HAP-1 (cell line): ENCODE measurements around the gene SPRTN.
"Not testable (repeated sequence)": the region's sequence is repeated elsewhere in the genome, so short reads cannot be mapped to it uniquely, and the experiment has no call there.

Experiments used
- DNase-seq, 2 experiments: peaks; one replicate each; pipeline ENCODE4 v3.0.0-alpha.2; 2016 to 2020; ENCODE audit warnings: low spot score in 2 of 2
- H3K27me3 ChIP-seq: fragments of 250-450 bp; sonication (Bioruptor Pico); 2 replicates; pipeline ENCODE4 v1.5.1; 2020; ENCODE audit warnings: low read depth, mild to moderate bottlenecking, moderate library complexity
- H3K36me3 ChIP-seq: fragments of 250-450 bp; sonication (Bioruptor Pico); replicated peaks from 2 replicates; pipeline ENCODE4 v1.5.1; 2020; ENCODE audit warnings: mild to moderate bottlenecking
- H3K4me1 ChIP-seq: fragments of 250-450 bp; sonication (Bioruptor Pico); 2 replicates; pipeline ENCODE4 v1.5.1; 2020; ENCODE audit warnings: mild to moderate bottlenecking
- H3K4me3 ChIP-seq: fragments of 250-450 bp; sonication (Bioruptor Pico); 2 replicates; pipeline ENCODE4 v1.5.1; 2020; ENCODE audit warnings: mild to moderate bottlenecking, moderate library complexity
- H3K9me3 ChIP-seq: fragments of 250-450 bp; sonication (Bioruptor Pico); 2 replicates; pipeline ENCODE4 v1.5.1; 2020; ENCODE audit warnings: mild to moderate bottlenecking, moderate library complexity
- in situ Hi-C: fragments of 300-500 bp; cut with MboI; formaldehyde crosslinking; loops from 3 replicates; pipeline ENCODE4 v1.14.3; 2020; ENCODE audit warnings: low sequenced_read_pairs, inconsistent platforms, mixed read lengths

SPRTN gene

DNA sequence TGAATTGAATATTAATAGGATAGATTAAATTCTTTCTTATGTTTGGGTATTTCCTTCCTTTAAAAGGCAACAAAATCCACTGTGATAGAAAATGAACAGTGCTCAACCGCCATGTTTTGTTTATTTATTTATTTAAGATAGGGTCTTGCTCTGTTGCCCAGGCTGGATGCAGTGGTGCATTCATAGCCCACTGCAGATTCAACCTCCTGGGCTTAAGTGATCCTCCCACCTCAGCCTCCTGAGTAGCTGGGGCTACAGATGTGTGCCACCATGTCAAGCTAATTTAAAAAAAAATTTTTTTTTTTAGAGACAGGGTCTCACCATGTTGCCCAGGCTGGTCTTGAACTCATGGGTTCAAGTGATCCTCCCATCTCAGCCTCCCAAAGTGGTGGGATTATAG is 10.8 kb downstream of the SPRTN start:
- in situ Hi-C loops, H3K4me1 ChIP-seq, H3K4me3 ChIP-seq, H3K9me3 ChIP-seq, H3K27me3 ChIP-seq, DNase-seq: not testable (repeated sequence)
- peaks cover 60% of the 10 kb centered on the region for H3K36me3 ChIP-seq

DNA sequence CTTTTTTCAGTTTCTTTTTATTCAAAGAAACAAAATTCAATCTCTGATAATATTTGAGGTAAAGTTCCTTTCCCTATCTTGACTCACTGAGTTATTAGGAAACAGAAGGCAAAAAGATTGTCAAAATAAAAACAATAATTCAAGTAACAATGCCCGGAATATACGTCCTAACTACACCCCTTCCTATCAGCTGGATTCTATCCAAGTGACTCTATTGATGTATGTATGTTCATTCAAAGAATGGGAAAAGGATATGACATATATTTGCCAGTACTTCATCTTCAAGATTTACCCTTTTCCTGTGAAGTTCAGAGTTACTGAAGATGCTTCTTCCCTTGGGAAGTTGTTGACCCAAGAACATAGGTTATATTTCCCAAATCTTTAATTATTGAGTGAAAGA is 13.7 kb downstream of the SPRTN start:
- Histone ChIP-seq H3K27me3 (no peaks in the 10 kb centered on the region), H3K36me3 (peaks cover 55% of the 10 kb centered on the region), H3K4me1 (peaks cover 8% of the 10 kb centered on the region), H3K9me3 (no peaks in the 10 kb centered on the region), H3K4me3 (no peak overlapping the region)
- DNase-seq = no peak
- in situ Hi-C loops = no loop called here

DNA sequence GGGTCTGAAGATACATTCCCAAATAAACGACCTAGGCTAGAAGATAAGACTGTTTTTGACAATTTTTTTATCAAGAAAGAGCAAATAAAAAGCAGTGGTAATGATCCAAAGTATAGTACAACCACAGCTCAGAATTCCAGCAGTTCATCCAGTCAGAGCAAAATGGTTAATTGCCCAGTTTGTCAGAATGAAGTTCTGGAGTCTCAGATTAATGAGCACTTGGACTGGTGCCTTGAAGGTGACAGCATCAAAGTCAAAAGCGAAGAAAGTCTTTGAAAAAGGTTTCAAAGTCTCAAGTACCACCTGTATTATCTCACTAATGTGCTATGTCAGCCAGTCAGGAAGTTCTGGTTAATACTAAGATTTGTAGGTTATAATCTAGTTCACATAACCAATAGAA is 15.0 kb downstream of the SPRTN start:
- H3K36me3 ChIP-seq = peaks cover 49% of the 10 kb centered on the region
- H3K4me3 ChIP-seq = no peak overlapping the region
- peaks cover 8% of the 10 kb centered on the region for H3K4me1 ChIP-seq
- in situ Hi-C loops = no loop called here
- no peaks in the 10 kb centered on the region for H3K9me3 ChIP-seq
- DNase-seq = no peak
- no peaks in the 10 kb centered on the region for H3K27me3 ChIP-seq

DNA sequence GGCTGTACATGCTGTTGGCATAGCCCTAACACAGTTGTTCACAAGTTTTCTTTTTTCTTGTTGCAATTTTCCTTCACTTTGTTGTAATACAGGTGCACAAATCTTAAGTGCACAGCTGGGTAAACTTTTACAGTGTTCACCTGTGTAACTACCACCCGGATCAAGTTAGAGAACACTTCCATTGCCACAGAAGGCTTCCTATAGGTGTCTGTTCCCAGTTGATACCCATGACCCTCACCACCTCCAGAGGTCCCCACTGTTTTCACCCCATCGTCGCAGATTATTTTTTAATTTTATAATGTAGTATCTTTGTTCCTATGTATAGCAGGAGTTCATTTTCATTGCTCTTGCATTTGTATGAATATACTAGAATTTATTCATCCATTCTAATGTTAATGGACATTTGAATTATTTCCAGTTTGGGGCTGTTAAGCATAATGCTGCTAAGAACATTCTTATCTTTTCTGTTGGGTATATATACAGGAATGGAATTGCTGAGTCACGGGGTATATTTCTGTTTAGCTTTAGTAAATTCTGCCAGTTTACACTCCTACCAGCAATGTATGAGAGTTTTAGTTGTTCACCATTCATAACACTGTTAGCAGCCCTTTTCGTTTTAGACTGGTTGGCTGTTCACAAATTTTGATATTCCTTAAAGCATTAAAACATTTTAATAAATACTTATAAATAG is 16.4 kb downstream of the SPRTN start:
- no peaks in the 10 kb centered on the region for H3K9me3 ChIP-seq
- DNase-seq = no peak
- in situ Hi-C loops = loop anchor here (5.0 kb wide), 1 partner anchor 233 kb away; no protein-coding TSS in a partner anchor
- H3K4me1 ChIP-seq = peaks cover 8% of the 10 kb centered on the region
- H3K4me3 ChIP-seq = no peak overlapping the region
- H3K27me3 ChIP-seq = no peaks in the 10 kb centered on the region
- peaks cover 36% of the 10 kb centered on the region for H3K36me3 ChIP-seq

DNA sequence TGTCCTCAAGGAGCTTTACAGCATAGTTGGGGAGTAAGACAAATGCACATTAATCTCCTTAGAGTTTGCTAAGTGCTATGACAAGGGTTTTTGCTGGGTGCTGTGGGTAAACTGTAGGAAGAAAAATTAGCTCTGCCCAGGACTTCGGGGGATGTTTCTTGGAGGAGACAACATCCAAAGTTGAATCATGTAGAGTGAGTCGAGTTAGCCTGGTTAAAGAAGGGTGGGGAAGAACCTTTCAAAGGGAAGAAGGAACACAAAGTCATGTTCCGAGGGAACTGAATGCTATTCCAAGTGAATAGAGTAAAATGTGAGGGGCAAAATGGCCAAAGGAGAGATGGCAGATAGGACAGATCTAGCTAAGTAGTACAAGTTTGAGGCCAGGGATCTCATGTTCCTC is 17.1 kb downstream of the SPRTN start:
- Histone ChIP-seq H3K36me3 (peaks cover 30% of the 10 kb centered on the region), H3K4me1 (peaks cover 8% of the 10 kb centered on the region), H3K4me3 (no peak overlapping the region), H3K9me3 (no peaks in the 10 kb centered on the region), H3K27me3 (no peaks in the 10 kb centered on the region)
- no peak for DNase-seq
- in situ Hi-C loops = loop anchor here (5.0 kb wide), 1 partner anchor 232 kb away; no protein-coding TSS in a partner anchor

DNA sequence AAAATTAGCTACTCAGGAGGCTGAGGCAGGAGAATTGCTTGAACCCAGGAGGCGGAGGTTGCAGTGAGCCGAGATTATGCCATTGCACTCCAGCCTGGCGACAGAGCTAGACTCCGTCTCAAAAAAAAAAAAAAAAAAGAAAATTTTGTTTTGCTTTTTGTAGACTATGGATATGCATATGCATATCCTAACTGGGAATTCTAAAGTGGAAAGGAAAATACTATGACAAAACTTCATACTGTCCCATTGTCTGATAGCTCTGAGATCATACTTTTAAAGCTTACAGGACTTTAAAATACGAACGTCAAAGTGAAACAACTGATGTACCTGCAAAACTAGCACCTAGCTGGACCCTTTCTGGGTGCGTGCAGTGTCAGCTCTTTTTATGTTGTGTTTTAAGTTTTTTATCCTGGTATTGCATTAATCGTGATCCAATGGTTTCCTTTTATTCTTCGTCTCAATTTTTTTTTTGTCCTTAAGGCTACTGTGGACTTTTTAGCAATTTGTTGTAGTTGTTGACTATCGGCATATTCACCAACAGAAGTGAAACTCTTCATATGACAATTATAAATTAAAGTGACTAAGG is 19.2 kb downstream of the SPRTN start:
- no peak for DNase-seq
- H3K4me1 ChIP-seq = peaks cover 8% of the 10 kb centered on the region
- H3K4me3 ChIP-seq = no peak overlapping the region
- H3K9me3 ChIP-seq = no peaks in the 10 kb centered on the region
- in situ Hi-C loops = loop anchor here (5.0 kb wide), 1 partner anchor 230 kb away; no protein-coding TSS in a partner anchor
- H3K36me3 ChIP-seq = peaks cover 12% of the 10 kb centered on the region
- no peaks in the 10 kb centered on the region for H3K27me3 ChIP-seq

DNA sequence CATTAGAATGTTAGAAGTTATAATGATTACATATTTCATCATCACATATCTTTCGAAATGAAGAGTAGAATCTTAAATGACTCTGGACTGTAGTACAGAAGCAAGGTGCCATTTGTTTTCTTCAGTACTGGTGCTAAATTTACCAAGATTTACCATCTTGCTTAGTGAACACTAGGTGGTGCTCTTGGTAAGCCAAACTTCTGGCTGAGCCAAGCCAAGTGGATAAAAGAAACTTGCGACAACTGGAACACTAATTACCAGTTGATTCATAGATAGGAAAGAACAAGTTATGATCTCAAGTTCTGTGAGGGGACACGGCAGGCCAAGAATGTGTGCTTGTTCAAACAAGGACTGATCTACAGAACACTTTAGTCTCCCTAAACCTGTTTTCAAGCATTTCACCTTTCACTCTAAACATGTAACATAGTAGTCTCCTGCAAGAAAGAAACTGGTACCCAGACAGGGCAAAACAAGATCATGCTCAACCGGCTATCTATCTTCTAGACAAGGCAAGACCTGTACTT is 19.8 kb downstream of the SPRTN start:
- DNase-seq = peak; percentile 47 to 77
- in situ Hi-C loops = loop anchor here (5.0 kb wide), 1 partner anchor 229 kb away; no protein-coding TSS in a partner anchor
- no peaks in the 10 kb centered on the region for H3K27me3 ChIP-seq
- peaks cover 6% of the 10 kb centered on the region for H3K36me3 ChIP-seq
- H3K4me3 ChIP-seq = no peak overlapping the region
- H3K9me3 ChIP-seq = no peaks in the 10 kb centered on the region
- peaks cover 8% of the 10 kb centered on the region for H3K4me1 ChIP-seq

DNA sequence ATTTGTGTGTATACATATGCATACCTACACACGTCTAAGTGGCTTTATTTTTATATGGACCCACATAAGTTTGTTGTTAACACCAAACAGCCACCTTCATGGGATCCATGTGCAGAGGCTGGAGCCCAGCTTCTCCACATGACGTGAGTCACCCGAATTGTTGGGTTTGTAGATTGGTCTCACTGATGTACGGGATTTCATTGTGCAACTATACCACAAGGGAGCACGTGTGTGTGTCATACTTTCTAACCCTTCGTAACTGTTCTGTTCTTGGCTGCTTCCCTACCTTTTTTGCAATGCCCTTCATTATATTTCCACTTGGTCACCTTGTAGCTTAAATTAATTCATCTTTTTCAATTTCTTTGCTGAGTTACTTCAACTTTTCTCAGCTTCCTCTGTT is 21.0 kb downstream of the SPRTN start:
- H3K27me3 ChIP-seq = no peaks in the 10 kb centered on the region
- no peak overlapping the region for H3K4me3 ChIP-seq
- no peaks in the 10 kb centered on the region for H3K36me3 ChIP-seq
- H3K4me1 ChIP-seq = peaks cover 18% of the 10 kb centered on the region
- in situ Hi-C loops = loop anchor here (5.0 kb wide), 1 partner anchor 228 kb away; no protein-coding TSS in a partner anchor
- DNase-seq = no peak
- no peaks in the 10 kb centered on the region for H3K9me3 ChIP-seq

DNA sequence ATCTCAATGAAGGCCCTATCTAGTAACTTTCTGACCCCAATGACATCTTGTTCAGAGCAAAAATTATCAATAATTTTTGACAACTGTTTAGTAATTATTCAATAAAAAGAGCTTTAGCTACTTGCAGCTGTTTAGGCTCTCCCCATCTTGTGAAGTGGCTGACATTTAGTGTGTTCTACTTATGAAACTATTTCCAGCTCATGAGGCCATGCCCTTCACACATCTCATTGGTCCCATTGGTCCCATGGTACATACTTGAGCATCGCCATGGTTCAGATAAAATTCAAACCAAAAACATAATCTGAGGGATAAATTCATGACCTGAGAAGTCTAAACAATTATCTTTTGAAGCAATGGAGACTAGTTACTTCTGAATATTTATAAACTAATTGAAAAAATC is 24.2 kb downstream of the SPRTN start:
- DNase-seq = no peak
- Histone ChIP-seq H3K4me3 (no peak overlapping the region), H3K36me3 (no peaks in the 10 kb centered on the region), H3K27me3 (no peaks in the 10 kb centered on the region), H3K9me3 (no peaks in the 10 kb centered on the region), H3K4me1 (peaks cover 19% of the 10 kb centered on the region)
- in situ Hi-C loops = no loop called here

DNA sequence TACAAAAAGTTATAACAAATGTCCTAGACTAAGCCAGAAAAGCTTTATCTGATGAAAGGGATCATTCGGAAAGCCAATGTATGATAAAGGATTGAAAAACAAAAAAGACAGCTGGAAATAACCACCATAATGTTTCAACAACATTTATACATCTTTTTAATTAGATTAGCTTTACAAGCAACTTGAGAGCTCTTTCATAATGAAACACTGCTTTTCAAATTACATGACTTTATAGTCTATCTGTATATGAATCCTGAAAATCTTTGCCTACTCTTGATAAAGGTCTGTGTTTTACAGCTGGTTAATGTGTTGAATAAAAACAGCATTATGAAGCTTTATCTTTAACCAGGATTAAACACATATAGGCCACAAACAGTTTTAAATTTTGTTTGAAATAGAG is 25.5 kb downstream of the SPRTN start:
- H3K27me3 ChIP-seq = no peaks in the 10 kb centered on the region
- peak in 1 of 2 experiments; percentile 72 for DNase-seq
- H3K4me1 ChIP-seq = peaks cover 19% of the 10 kb centered on the region
- H3K4me3 ChIP-seq = no peak overlapping the region
- in situ Hi-C loops = no loop called here
- H3K9me3 ChIP-seq = no peaks in the 10 kb centered on the region
- H3K36me3 ChIP-seq = no peaks in the 10 kb centered on the region

DNA sequence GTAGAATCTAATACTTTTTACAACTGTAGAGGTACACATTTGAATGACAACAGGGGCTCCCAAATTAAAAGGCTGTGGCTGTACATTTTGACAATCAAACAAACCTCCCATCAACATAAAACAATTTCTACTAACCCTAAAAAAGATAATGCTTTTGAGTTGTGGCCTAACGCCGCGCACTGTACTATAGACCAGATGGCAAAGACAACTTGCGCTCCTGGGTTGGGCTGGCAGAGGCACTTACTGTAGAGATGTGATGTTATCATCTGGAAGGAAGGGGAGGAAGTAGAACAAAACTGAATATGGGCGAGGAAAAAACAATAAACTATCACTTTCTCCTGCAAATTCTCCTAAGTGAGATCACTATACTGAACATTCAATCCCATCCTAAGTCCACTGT is 26.1 kb downstream of the SPRTN start:
- peaks cover 19% of the 10 kb centered on the region for H3K4me1 ChIP-seq

DNA sequence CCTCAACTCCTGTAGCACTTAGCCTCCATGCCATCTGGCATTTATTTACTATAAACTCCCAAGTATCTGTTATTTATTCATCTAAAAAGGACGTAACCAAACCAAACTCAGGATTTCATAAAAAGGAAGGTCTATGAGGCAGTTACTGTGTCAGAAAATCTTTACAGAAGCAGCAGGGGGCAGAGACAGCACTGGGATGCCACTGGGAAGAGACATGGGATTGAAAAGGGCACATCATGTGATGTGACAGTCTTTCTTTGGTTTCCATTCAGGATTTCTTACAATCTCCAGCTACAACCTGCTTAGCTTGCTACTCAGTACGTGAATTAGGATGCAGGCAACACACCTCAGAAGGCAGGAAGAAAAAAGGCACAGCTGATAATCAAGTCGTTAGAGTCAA is 31.2 kb downstream of the SPRTN start:
- Histone ChIP-seq H3K27me3 (no peaks in the 10 kb centered on the region), H3K36me3 (0 out of 2 replicates have a peak, but pooled peaks cover 5% of the 10 kb centered on the region), H3K4me1 (peaks cover 4% of the 10 kb centered on the region), H3K9me3 (no peaks in the 10 kb centered on the region), H3K4me3 (no peak overlapping the region)
- in situ Hi-C loops = no loop called here
- DNase-seq = no peak

More for the DNA sequence above, 26.1 kb downstream of the SPRTN start:
- in situ Hi-C loops = no loop called here
- H3K36me3 ChIP-seq = no peaks in the 10 kb centered on the region
- H3K9me3 ChIP-seq = no peaks in the 10 kb centered on the region
- H3K27me3 ChIP-seq = no peaks in the 10 kb centered on the region
- no peak overlapping the region for H3K4me3 ChIP-seq
- peak; percentile 15 to 37 for DNase-seq

DNA sequence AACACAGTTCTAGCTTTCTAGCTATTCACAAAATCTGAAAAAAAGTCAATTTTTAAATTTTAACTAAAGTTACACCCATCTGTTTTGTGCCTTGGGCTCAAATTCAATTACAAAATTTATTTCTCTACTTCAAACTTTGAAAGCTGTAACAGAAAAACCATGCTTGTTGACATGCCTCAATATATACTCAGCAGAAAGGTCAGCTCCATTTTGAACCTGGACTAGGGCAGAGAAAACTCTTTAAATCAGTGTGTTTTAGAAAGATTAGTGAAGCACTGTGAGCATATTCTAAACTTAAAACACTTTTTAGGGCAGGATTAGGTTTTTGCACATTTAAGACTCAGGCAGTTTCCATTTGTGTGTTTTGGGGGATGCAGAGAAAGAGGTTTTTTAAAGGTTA is 34.4 kb downstream of the SPRTN start:
- H3K9me3 ChIP-seq = no peaks in the 10 kb centered on the region
- H3K27me3 ChIP-seq = no peaks in the 10 kb centered on the region
- DNase-seq = no peak
- H3K36me3 ChIP-seq = 0 out of 2 replicates have a peak, but pooled peaks cover 5% of the 10 kb centered on the region
- in situ Hi-C loops = no loop called here
- H3K4me1 ChIP-seq = no peaks in the 10 kb centered on the region
- H3K4me3 ChIP-seq = no peak overlapping the region

DNA sequence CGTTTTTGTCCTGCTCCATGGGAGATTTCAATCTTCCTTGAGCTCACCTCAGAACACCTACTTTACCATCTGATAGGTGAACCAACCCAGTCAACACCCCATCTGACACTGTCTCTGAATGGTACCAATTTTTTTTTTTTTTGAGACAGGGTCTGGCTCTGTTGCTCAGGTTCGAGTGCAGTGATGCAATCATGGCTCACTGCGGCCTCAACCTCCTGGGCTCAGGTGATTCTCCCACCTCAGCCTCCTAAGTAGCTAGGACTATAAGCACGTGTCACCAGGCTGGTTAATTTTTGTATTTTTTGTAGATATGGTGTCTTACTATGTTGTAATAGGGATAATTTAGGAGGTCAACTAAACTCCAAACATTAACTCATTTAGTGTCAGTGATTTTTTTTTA is 36.3 kb downstream of the SPRTN start:
- in situ Hi-C loops = no loop called here
- H3K4me1 ChIP-seq = no peaks in the 10 kb centered on the region
- H3K27me3 ChIP-seq = no peaks in the 10 kb centered on the region

More for the DNA sequence above, 36.3 kb downstream of the SPRTN start:
- no peak for DNase-seq
- Histone ChIP-seq H3K36me3 (0 out of 2 replicates have a peak, but pooled peaks cover 5% of the 10 kb centered on the region), H3K9me3 (no peaks in the 10 kb centered on the region), H3K4me3 (no peak overlapping the region)
